HL-60/S4 (cell line): ENCODE results near the gene OR2J2.
"Not testable (repeated sequence)": the region's sequence is repeated elsewhere in the genome, so short reads cannot be mapped to it uniquely, and the experiment has no call there.

Experiments used
- in situ Hi-C: fragments of 300-500 bp; cut with MboI; formaldehyde crosslinking; loops from 2 replicates; pipeline ENCODE4 v1.14.3; 2022; ENCODE audit warnings: low sequenced_read_pairs

OR2J2 gene

DNA sequence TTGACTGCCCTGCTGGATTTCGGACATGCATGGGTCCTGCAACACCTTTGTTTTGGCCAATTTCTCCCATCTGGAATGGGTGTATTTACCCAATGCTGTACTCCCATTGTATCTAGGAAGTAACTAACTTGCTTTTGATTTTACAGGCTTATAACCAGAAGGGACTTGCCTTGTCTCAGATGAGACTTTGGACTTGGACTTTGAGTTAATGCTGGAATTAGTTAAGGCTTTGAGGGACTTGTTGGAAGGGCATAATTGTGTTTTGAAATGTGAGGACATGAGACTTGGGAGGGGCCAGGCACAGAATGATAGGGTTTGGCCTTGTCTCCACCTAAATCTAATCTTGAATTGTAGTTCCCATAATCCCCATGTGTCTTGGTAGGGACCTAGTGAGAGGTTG lies 47.3 kb downstream of the OR2J2 start:
- in situ Hi-C loops: not testable (repeated sequence)
